Stimulated activated naive CD8-positive, alpha-beta T cell treated with anti-CD3 and anti-CD28 coated beads, Interleukin-15, Interleukin-2, amounts not matched to agents 100 ng/mL and 50 ng/mL, for 24 hours (primary cell): ENCODE data around the gene AUTS2.

ENCODE experiments used
- H3K27ac Mint-ChIP-seq: one replicate; pipeline ENCODE4 v1.8.0; 2021; ENCODE audit warnings: mild to moderate bottlenecking, mixed read lengths
- H3K27me3 Mint-ChIP-seq: one replicate; pipeline ENCODE4 v1.8.0; 2021; ENCODE audit warnings: mixed read lengths
- H3K36me3 Mint-ChIP-seq: one replicate; pipeline ENCODE4 v1.8.0; 2021; ENCODE audit warnings: low read depth, mixed read lengths
- H3K4me1 Mint-ChIP-seq: one replicate; pipeline ENCODE4 v1.8.0; 2021; ENCODE audit warnings: low read depth, mixed read lengths
- H3K4me3 Mint-ChIP-seq: one replicate; pipeline ENCODE4 v1.8.0; 2021; ENCODE audit warnings: mild to moderate bottlenecking, mixed read lengths
- H3K9me3 Mint-ChIP-seq: one replicate; pipeline ENCODE4 v1.8.0; 2021; ENCODE audit warnings: mixed read lengths

AUTS2 gene

GRCh38 chr7:70833726-70834125 is 1235.5 kb downstream of the AUTS2 start:
- H3K27me3 Mint-ChIP-seq = peaks cover 15% of the 10 kb centered on the region
- no peaks in the 10 kb centered on the region for H3K9me3 Mint-ChIP-seq
- H3K4me3 Mint-ChIP-seq = no peak overlapping the region
- H3K27ac Mint-ChIP-seq = no peak overlapping the region
- H3K4me1 Mint-ChIP-seq = peaks cover 10% of the 10 kb centered on the region
- H3K36me3 Mint-ChIP-seq = no peaks in the 10 kb centered on the region

- H3K36me3 Mint-ChIP-seq = no peaks in the 10 kb centered on the region
- H3K27me3 Mint-ChIP-seq = peaks cover 9% of the 10 kb centered on the region
- no peak overlapping the region for H3K4me3 Mint-ChIP-seq
- H3K9me3 Mint-ChIP-seq = no peaks in the 10 kb centered on the region
- peaks cover 5% of the 10 kb centered on the region for H3K4me1 Mint-ChIP-seq
- no peak overlapping the region for H3K27ac Mint-ChIP-seq
Measured at GRCh38 chr7:70834424-70834823, 1236.1 kb downstream of the AUTS2 start.

- no peaks in the 10 kb centered on the region for H3K27me3 Mint-ChIP-seq
- H3K27ac Mint-ChIP-seq = no peak overlapping the region
- no peaks in the 10 kb centered on the region for H3K9me3 Mint-ChIP-seq
- H3K36me3 Mint-ChIP-seq = no peaks in the 10 kb centered on the region
- H3K4me3 Mint-ChIP-seq = no peak overlapping the region
- no peaks in the 10 kb centered on the region for H3K4me1 Mint-ChIP-seq
Measured at GRCh38 chr7:70835658-70836057, 1237.4 kb downstream of the AUTS2 start.

GRCh38 chr7:70836279-70836678 is 1238.0 kb downstream of the AUTS2 start:
- no peak overlapping the region for H3K27ac Mint-ChIP-seq
- H3K4me3 Mint-ChIP-seq = no peak overlapping the region
- no peaks in the 10 kb centered on the region for H3K27me3 Mint-ChIP-seq
- H3K9me3 Mint-ChIP-seq = peaks cover 5% of the 10 kb centered on the region
- H3K4me1 Mint-ChIP-seq = no peaks in the 10 kb centered on the region
- H3K36me3 Mint-ChIP-seq = no peaks in the 10 kb centered on the region

GRCh38 chr7:70836946-70837345 is 1238.7 kb downstream of the AUTS2 start:
- H3K27ac Mint-ChIP-seq = no peak overlapping the region

GRCh38 chr7:70837589-70837988 is 1239.3 kb downstream of the AUTS2 start:
- Mint-ChIP-seq H3K4me3 (no peak overlapping the region), H3K36me3 (no peaks in the 10 kb centered on the region)

More at GRCh38 chr7:70836946-70837345, 1238.7 kb downstream of the AUTS2 start:
- Mint-ChIP-seq H3K36me3 (no peaks in the 10 kb centered on the region), H3K27me3 (no peaks in the 10 kb centered on the region), H3K4me1 (no peaks in the 10 kb centered on the region), H3K4me3 (no peak overlapping the region), H3K9me3 (peaks cover 11% of the 10 kb centered on the region)

GRCh38 chr7:70838292-70838907 is 1240.1 kb downstream of the AUTS2 start:
- Mint-ChIP-seq H3K36me3 (no peaks in the 10 kb centered on the region), H3K27me3 (no peaks in the 10 kb centered on the region), H3K27ac (no peak overlapping the region), H3K4me3 (no peak overlapping the region), H3K4me1 (no peaks in the 10 kb centered on the region), H3K9me3 (peaks cover 18% of the 10 kb centered on the region)

More at GRCh38 chr7:70837589-70837988, 1239.3 kb downstream of the AUTS2 start:
- Mint-ChIP-seq H3K27me3 (no peaks in the 10 kb centered on the region), H3K27ac (no peak overlapping the region), H3K9me3 (peaks cover 17% of the 10 kb centered on the region), H3K4me1 (no peaks in the 10 kb centered on the region)
